IPS DF 4.7 (cell line): ENCODE measurements around the gene TRAF7.
"Not testable (repeated sequence)": the region's sequence is repeated elsewhere in the genome, so short reads cannot be mapped to it uniquely, and the experiment has no call there.

Source experiments
- DNase-seq: peaks from one replicate; pipeline ENCODE4 v3.0.0-alpha.2; 2013; ENCODE audit warnings: low spot score; ENCODE audit errors: extremely low read depth

Gene TRAF7

GRCh38 chr16:2198283-2198682, 42.7 kb downstream of the TRAF7 start:
- no peak for DNase-seq

- DNase-seq: no peak
Measured at GRCh38 chr16:2199095-2199494, 43.5 kb downstream of the TRAF7 start.

- no peak for DNase-seq
Measured at GRCh38 chr16:2199621-2200139, 44.1 kb downstream of the TRAF7 start.

GRCh38 chr16:2200313-2200712, 44.7 kb downstream of the TRAF7 start:
- no peak for DNase-seq

GRCh38 chr16:2203119-2203688, 47.6 kb downstream of the TRAF7 start:
- not testable (repeated sequence) for DNase-seq

GRCh38 chr16:2204416-2205103, 49.0 kb downstream of the TRAF7 start:
- no peak for DNase-seq

- no peak for DNase-seq
Measured at GRCh38 chr16:2205104-2205966, 49.8 kb downstream of the TRAF7 start, which contains the start of gene MLST8. TSS of gene MLST8 (plus strand) at chr16:2205454. CDS start at chr16:2206086, 632 bp downstream.

GRCh38 chr16:2205967-2206313, 50.4 kb downstream of the TRAF7 start:
- no peak for DNase-seq

- no peak for DNase-seq
Measured at GRCh38 chr16:2206420-2206779, 50.8 kb downstream of the TRAF7 start.

- DNase-seq: no peak
Measured at GRCh38 chr16:2206780-2207433, 51.3 kb downstream of the TRAF7 start.

GRCh38 chr16:2207872-2208271, 52.3 kb downstream of the TRAF7 start:
- no peak for DNase-seq

GRCh38 chr16:2208308-2208707, 52.7 kb downstream of the TRAF7 start:
- DNase-seq: no peak

- DNase-seq: no peak
Measured at GRCh38 chr16:2208772-2209171, 53.2 kb downstream of the TRAF7 start.

GRCh38 chr16:2209258-2210008, 53.9 kb downstream of the TRAF7 start:
- DNase-seq: no peak

- no peak for DNase-seq
Measured at GRCh38 chr16:2210009-2210332, 54.4 kb downstream of the TRAF7 start.

GRCh38 chr16:2210386-2211365, 55.1 kb downstream of the TRAF7 start, which contains the start of gene BRICD5:
TSS of gene BRICD5 (minus strand) at chr16:2210863. CDS start at chr16:2210833, 30 bp downstream.
- no peak for DNase-seq

GRCh38 chr16:2211923-2212347, 56.4 kb downstream of the TRAF7 start:
- DNase-seq: no peak

- DNase-seq: no peak
Measured at GRCh38 chr16:2212362-2213324, 57.1 kb downstream of the TRAF7 start.
